BLaER1 (cell line): ENCODE data around the gene SEMA3B.
"Not testable (repeated sequence)": the region's sequence is repeated elsewhere in the genome, so short reads cannot be mapped to it uniquely, and the experiment has no call there.

Experiments used
- H3K27ac ChIP-seq: shearing (Covaris generic); formaldehyde crosslinking; 2 replicates; pipeline ENCODE4 v1.8.1; 2022
- H3K27me3 ChIP-seq: shearing (Covaris generic); formaldehyde crosslinking; 2 replicates; pipeline ENCODE4 v1.8.1; 2022
- H3K36me3 ChIP-seq: shearing (Covaris generic); formaldehyde crosslinking; 2 replicates; pipeline ENCODE4 v1.8.1; 2022
- H3K4me1 ChIP-seq: shearing (Covaris generic); formaldehyde crosslinking; 2 replicates; pipeline ENCODE4 v1.8.1; 2022
- H3K4me2 ChIP-seq: shearing (Covaris generic); formaldehyde crosslinking; 2 replicates; pipeline ENCODE4 v1.8.1; 2022
- H3K4me3 ChIP-seq: shearing (Covaris generic); formaldehyde crosslinking; 2 replicates; pipeline ENCODE4 v1.8.1; 2022
- H3K9ac ChIP-seq: shearing (Covaris generic); formaldehyde crosslinking; 2 replicates; pipeline ENCODE4 v1.8.1; 2022
- H3K9me3 ChIP-seq: shearing (Covaris generic); formaldehyde crosslinking; 2 replicates; pipeline ENCODE4 v1.8.1; 2022
- H4K20me1 ChIP-seq: shearing (Covaris generic); formaldehyde crosslinking; 2 replicates; pipeline ENCODE4 v1.8.1; 2022
- Cebpa-rat ChIP-seq: shearing (Covaris generic); IDR thresholded peaks from 2 replicates; pipeline ENCODE4 v1.8.1; 2022

SEMA3B gene

GRCh38 chr3:50237754-50238548, 31.0 kb upstream of the SEMA3B start:
- Histone ChIP-seq H3K27ac (peak overlapping the region; percentile 92), H3K4me1 (peaks cover 66% of the 10 kb centered on the region), H4K20me1 (peaks cover 69% of the 10 kb centered on the region), H3K9ac (peak overlapping the region; percentile 97), H3K4me3 (peak overlapping the region; percentile 100), H3K9me3 (no peaks in the 10 kb centered on the region), H3K4me2 (peak overlapping the region; percentile 93), H3K36me3 (peaks cover 25% of the 10 kb centered on the region), H3K27me3 (no peaks in the 10 kb centered on the region)
- TF ChIP-seq Cebpa-rat, result no peak

- Histone ChIP-seq H4K20me1 (peaks cover 75% of the 10 kb centered on the region), H3K9ac (peak overlapping the region; percentile 97), H3K27ac (peak overlapping the region; percentile 92), H3K36me3 (peaks cover 25% of the 10 kb centered on the region), H3K4me1 (peaks cover 73% of the 10 kb centered on the region), H3K27me3 (no peaks in the 10 kb centered on the region), H3K4me2 (peak overlapping the region; percentile 93), H3K4me3 (peak overlapping the region; percentile 100), H3K9me3 (no peaks in the 10 kb centered on the region)
- TF ChIP-seq Cebpa-rat, result no peak
Measured at GRCh38 chr3:50238549-50239026, 30.4 kb upstream of the SEMA3B start.

- TF ChIP-seq Cebpa-rat, result no peak
- Histone ChIP-seq H3K9ac (peak overlapping the region; percentile 97), H4K20me1 (peaks cover 83% of the 10 kb centered on the region)
Measured at GRCh38 chr3:50239649-50240048, 29.3 kb upstream of the SEMA3B start.

GRCh38 chr3:50241163-50241562, 27.8 kb upstream of the SEMA3B start:
- H3K4me1 ChIP-seq, result peaks cover 81% of the 10 kb centered on the region
- peaks cover 32% of the 10 kb centered on the region for H3K36me3 ChIP-seq
- peak overlapping the region; percentile 74 for H3K9ac ChIP-seq
- no peaks in the 10 kb centered on the region for H3K9me3 ChIP-seq
- peaks cover 85% of the 10 kb centered on the region for H4K20me1 ChIP-seq
- H3K27me3 ChIP-seq, result no peaks in the 10 kb centered on the region
- H3K4me2 ChIP-seq, result peak overlapping the region; percentile 93
- TF ChIP-seq Cebpa-rat, result no peak
- H3K4me3 ChIP-seq, result no peak overlapping the region; the same call in 1 of the 2 replicates
- peak overlapping the region; percentile 92 for H3K27ac ChIP-seq

More at GRCh38 chr3:50239649-50240048, 29.3 kb upstream of the SEMA3B start:
- Histone ChIP-seq H3K27me3 (no peaks in the 10 kb centered on the region), H3K27ac (peak overlapping the region; percentile 92), H3K4me3 (no peak overlapping the region), H3K4me1 (peaks cover 75% of the 10 kb centered on the region), H3K4me2 (peak overlapping the region; percentile 93), H3K36me3 (peaks cover 31% of the 10 kb centered on the region), H3K9me3 (no peaks in the 10 kb centered on the region)

- Histone ChIP-seq H3K27me3 (no peaks in the 10 kb centered on the region), H3K36me3 (peaks cover 32% of the 10 kb centered on the region), H3K4me1 (peaks cover 88% of the 10 kb centered on the region), H3K4me3 (peak overlapping the region; percentile 45; the same call in 1 of the 2 replicates), H3K4me2 (peak overlapping the region; percentile 93), H3K9ac (peak overlapping the region; percentile 74), H4K20me1 (peaks cover 84% of the 10 kb centered on the region), H3K27ac (peak overlapping the region; percentile 92), H3K9me3 (no peaks in the 10 kb centered on the region)
- no peak for TF ChIP-seq Cebpa-rat
Measured at GRCh38 chr3:50241713-50242380, 27.1 kb upstream of the SEMA3B start.

- H3K4me3 ChIP-seq, result peak overlapping the region; percentile 45; the same call in 1 of the 2 replicates
- H3K36me3 ChIP-seq, result peaks cover 36% of the 10 kb centered on the region
- H4K20me1 ChIP-seq, result peaks cover 84% of the 10 kb centered on the region
- no peaks in the 10 kb centered on the region for H3K27me3 ChIP-seq
- peak overlapping the region; percentile 93 for H3K4me2 ChIP-seq
- H3K4me1 ChIP-seq, result peaks cover 93% of the 10 kb centered on the region
- TF ChIP-seq Cebpa-rat, result no peak
- H3K9me3 ChIP-seq, result no peaks in the 10 kb centered on the region
- peak overlapping the region; percentile 92 for H3K27ac ChIP-seq
- peak overlapping the region; percentile 74 for H3K9ac ChIP-seq
Measured at GRCh38 chr3:50242381-50242770, 26.6 kb upstream of the SEMA3B start.

- Histone ChIP-seq H3K4me3 (peak overlapping the region; percentile 45; the same call in 1 of the 2 replicates), H3K27me3 (no peaks in the 10 kb centered on the region), H3K4me1 (peaks cover 100% of the 10 kb centered on the region), H3K4me2 (peak overlapping the region; percentile 93), H3K27ac (peak overlapping the region; percentile 92), H3K9ac (peak overlapping the region; percentile 74), H4K20me1 (peaks cover 84% of the 10 kb centered on the region), H3K36me3 (peaks cover 43% of the 10 kb centered on the region), H3K9me3 (no peaks in the 10 kb centered on the region)
- TF ChIP-seq Cebpa-rat, result no peak
Measured at GRCh38 chr3:50242851-50243542, 25.9 kb upstream of the SEMA3B start.

- Histone ChIP-seq H3K4me3 (no peak overlapping the region), H3K4me2 (peak overlapping the region; percentile 93), H3K9ac (peak overlapping the region; percentile 74), H3K4me1 (peaks cover 100% of the 10 kb centered on the region), H4K20me1 (peaks cover 84% of the 10 kb centered on the region), H3K9me3 (no peaks in the 10 kb centered on the region), H3K36me3 (peaks cover 47% of the 10 kb centered on the region), H3K27me3 (no peaks in the 10 kb centered on the region), H3K27ac (peak overlapping the region; percentile 92)
- TF ChIP-seq Cebpa-rat, result no peak
Measured at GRCh38 chr3:50243543-50243895, 25.4 kb upstream of the SEMA3B start.

- not testable (repeated sequence) for H3K4me3 ChIP-seq, H3K27me3 ChIP-seq, H3K9me3 ChIP-seq
- TF ChIP-seq Cebpa-rat, result peak; percentile 44; the same call in 1 of the 2 replicates
- peaks cover 100% of the 10 kb centered on the region for H3K4me1 ChIP-seq
- peak overlapping the region; percentile 91 for H3K27ac ChIP-seq
- peak overlapping the region; percentile 80; the same call in 1 of the 2 replicates for H3K9ac ChIP-seq
- H3K36me3 ChIP-seq, result peaks cover 47% of the 10 kb centered on the region
- peaks cover 84% of the 10 kb centered on the region for H4K20me1 ChIP-seq
- H3K4me2 ChIP-seq, result peak overlapping the region; percentile 93
Measured at GRCh38 chr3:50244813-50245212, 24.1 kb upstream of the SEMA3B start.
